ENCODE results near the gene UGT1A5. TPM values are rescaled to one million over a fixed set of nuclear protein-coding genes. Genes with fewer than 3 reads are reported as not detected.

The UGT1A5 gene
- total RNA-seq, 1 donor from 2014 or later = not detected

DNA sequence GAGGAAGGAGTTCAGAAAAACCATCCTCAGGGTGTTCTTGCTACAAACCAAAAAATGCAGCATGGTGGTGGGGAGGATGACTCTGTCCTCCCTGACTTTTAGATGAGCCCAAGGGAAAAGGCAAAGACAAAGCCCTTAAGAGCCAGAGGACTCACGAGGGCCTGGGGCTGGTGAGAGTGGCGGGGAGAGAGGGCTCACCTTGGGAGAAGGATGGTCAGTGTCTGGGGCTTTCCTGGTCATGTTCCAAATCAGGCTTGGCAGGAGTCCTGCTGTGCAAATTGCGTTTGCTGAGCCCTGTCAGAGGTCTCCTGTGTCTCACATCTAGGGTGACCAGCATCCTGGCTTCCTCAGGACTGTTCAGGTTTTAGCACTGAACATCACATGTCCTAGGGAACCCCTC, 52.1 kb downstream of the UGT1A5 start:
- ATAC-seq (no peak), DNase-seq (ENCODE audit: missing footprints) (no peak)
- intact Hi-C loops (cut with DNase I) = no loop called here

DNA sequence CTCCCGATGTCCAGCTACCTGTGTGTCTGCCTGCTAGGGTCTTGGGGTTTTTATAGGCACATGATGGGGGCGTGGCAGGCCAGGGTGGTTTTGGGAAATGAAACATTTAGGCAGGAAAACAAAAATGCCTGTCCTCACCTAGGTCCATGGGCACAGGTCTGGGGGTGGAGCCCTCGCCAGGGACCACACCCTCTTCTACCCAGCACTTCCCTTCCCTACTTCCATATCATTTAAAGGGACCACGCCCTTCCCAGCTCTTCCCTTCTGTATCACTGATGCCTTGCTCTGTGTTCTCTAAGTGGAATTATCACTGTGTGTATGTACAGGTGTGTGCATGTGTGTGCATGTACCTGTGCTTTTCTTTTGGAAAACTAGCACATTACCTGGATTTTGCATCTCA, 53.7 kb downstream of the UGT1A5 start:
- no peak for ATAC-seq
- intact Hi-C loops (cut with DNase I) = no loop called here

DNA sequence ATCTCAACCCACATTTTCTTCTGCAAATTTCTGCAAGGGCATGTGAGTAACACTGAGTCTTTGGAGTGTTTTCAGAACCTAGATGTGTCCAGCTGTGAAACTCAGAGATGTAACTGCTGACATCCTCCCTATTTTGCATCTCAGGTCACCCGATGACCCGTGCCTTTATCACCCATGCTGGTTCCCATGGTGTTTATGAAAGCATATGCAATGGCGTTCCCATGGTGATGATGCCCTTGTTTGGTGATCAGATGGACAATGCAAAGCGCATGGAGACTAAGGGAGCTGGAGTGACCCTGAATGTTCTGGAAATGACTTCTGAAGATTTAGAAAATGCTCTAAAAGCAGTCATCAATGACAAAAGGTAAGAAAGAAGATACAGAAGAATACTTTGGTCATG, 55.4 kb downstream of the UGT1A5 start:
- ATAC-seq (no peak), DNase-seq (ENCODE audit: missing footprints) (no peak)
- intact Hi-C loops (cut with DNase I) = no loop called here

More for the DNA sequence above, 53.7 kb downstream of the UGT1A5 start:
- no peak for DNase-seq (ENCODE audit: missing footprints)

DNA sequence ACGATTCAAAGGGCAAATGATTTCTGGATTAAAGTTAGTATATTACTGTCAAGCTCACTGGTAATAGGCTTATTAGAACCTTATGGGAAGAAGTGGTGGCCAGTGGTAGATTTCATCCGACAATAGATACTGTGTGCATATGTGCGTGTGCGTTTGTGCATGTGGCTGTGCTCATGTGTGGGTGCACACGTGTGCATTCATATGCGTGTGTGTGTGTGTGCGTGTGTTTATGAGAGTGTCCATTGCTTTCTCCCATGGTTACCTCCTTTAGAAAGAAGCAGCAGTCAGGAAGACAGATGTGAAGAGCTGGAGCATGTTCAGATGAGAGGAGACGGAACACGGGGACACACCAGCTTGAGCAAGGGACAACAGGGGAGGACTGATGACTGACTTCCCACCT, 56.6 kb downstream of the UGT1A5 start:
- intact Hi-C loops (cut with DNase I) = no loop called here
- ATAC-seq (no peak), DNase-seq (ENCODE audit: missing footprints) (no peak)

DNA sequence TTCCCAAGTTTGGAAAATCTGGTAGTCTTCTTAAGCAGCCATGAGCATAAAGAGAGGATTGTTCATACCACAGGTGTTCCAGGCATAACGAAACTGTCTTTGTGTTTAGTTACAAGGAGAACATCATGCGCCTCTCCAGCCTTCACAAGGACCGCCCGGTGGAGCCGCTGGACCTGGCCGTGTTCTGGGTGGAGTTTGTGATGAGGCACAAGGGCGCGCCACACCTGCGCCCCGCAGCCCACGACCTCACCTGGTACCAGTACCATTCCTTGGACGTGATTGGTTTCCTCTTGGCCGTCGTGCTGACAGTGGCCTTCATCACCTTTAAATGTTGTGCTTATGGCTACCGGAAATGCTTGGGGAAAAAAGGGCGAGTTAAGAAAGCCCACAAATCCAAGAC, 59.4 kb downstream of the UGT1A5 start:
- no peak for ATAC-seq

DNA sequence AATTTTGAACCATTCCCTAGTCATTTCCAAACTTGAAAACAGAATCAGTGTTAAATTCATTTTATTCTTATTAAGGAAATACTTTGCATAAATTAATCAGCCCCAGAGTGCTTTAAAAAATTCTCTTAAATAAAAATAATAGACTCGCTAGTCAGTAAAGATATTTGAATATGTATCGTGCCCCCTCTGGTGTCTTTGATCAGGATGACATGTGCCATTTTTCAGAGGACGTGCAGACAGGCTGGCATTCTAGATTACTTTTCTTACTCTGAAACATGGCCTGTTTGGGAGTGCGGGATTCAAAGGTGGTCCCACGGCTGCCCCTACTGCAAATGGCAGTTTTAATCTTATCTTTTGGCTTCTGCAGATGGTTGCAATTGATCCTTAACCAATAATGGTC, 59.9 kb downstream of the UGT1A5 start:
- intact Hi-C loops (cut with DNase I) = no loop called here
- DNase-seq (ENCODE audit: missing footprints) (no peak), ATAC-seq (no peak)

More for the DNA sequence above, 59.4 kb downstream of the UGT1A5 start:
- intact Hi-C loops (cut with DNase I) = no loop called here
- no peak for DNase-seq (ENCODE audit: missing footprints)

DNA sequence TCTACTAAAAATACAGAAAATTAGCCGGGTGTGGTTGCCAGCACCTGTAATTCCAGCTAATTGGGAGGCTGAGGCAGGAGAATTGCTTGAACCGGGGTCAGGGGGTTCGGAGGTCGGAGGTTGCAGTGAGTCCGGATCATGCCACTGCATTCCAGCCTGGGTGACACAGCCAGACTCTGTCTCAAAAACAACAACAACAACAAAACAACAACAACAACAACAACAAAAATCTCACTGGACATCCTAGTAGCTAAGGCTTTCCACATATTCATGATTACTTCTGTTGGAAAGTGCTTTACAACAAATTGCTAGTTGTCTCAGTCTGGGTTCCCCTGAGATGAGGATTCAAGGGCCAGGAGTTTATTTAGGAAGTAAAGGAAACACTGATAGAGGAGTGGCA, 61.1 kb downstream of the UGT1A5 start:
- no peak for DNase-seq (ENCODE audit: missing footprints)
- intact Hi-C loops (cut with DNase I) = no loop called here
- ATAC-seq = no peak

DNA sequence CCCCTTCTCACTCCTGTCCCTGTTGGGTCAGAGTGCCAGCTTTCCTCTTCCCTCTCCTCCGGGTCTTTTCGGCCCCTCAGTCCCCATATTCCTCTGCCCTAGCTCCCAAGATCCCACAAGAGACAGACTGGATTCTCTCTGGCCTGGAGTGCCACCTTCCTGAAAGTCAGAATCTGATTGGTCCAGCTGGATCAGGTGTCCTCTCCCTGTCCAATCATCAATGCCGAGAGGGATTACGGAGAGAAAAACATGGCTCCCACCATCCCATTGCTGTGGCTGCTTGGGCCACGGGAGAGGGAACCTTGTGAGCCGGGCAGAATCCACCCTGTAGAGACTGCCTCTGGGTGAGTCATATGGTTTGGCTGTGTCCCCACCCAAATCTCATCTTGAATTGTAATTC, 62.7 kb downstream of the UGT1A5 start:
- DNase-seq (ENCODE audit: missing footprints) (no peak), ATAC-seq (no peak)
- intact Hi-C loops (cut with DNase I) = no loop called here

DNA sequence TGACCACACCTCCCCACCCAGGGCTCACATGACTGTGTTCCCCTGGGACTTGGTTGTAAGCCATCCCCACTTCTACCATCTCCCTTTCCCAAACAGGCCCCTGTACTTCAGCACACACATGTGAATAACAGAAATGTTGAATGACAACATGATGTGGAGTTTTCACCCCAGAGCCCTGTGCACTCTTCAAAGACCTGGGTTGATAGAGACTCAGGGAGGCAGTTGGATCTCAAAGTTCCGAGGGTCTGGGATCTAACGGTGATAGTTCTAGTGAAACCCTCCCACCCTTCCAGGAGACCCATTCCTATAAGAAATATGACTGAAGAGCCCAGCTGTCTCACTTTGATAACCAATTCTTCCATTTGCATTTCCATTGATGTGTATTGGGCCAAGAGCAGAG, 65.3 kb downstream of the UGT1A5 start, which contains the start of gene MROH2A:
Gene MROH2A, plus strand, starts transcription at position 301 of the 400 bp plus-strand sequence. CDS start 1,029 bp downstream, outside the sequence.
- no peak for ATAC-seq
- no peak for DNase-seq (ENCODE audit: missing footprints)
- intact Hi-C loops (cut with DNase I) = no loop called here

DNA sequence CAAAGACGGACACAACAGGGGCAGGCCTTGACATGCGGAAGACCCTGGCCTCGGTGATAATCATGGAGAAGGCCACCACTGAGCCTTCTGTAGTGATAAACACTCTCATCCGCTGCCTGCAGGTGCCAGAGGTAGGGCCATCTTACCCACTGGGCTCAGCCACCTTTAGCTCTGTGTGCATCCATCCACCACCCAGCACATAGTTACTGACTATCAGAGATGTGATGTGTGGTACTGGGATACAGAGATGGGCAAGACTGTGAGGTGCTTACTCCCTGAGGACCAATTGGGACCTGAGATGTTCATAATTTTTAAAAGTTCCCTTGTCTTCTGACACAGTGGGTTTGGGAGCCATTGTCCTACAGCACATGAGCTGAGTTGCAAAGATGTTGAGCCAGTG, 67.0 kb downstream of the UGT1A5 start:
- DNase-seq (ENCODE audit: missing footprints) (no peak), ATAC-seq (no peak)
- intact Hi-C loops (cut with DNase I) = no loop called here

DNA sequence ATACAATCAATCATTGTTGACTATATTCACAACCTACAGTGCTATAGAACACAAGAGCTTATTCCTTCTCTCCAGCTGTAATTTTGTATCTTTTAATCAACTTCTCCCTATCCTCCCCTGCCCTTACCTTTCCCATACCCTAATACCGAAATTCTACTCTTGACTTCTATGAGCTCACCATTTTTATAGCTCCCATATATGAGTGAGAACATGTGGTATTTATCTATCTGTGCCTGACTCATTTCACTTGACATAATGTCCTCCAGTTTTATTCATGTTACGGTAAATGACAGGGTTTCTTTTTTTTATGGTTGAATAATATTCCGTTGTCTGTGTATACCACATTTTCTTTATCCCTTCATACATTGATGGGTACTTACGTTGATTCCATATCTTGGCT, 68.1 kb downstream of the UGT1A5 start:
- ATAC-seq = no peak
- DNase-seq (ENCODE audit: missing footprints) = no peak
- intact Hi-C loops (cut with DNase I) = no loop called here

DNA sequence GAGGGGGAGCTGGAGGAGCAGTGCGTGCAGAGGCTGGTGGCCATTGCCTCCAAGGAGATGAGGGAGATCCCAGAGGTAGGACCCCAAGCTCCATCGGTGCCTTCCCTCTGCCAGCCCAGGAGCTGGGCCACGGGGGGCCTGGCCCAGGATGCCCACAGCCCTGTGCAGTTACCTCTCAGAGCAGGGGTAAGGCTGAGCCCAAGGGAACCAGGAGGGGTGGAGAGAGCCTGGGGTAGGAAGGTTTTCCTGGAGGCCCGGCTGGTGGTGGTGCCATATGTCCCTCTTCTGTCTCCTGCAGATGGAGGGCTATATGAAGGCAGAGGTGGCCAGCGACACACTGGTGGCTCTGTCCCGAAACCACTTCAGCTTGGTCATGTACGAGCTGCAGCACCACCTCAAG, 76.8 kb downstream of the UGT1A5 start:
- intact Hi-C loops (cut with DNase I) = no loop called here
- DNase-seq (ENCODE audit: missing footprints) (no peak), ATAC-seq (no peak)

DNA sequence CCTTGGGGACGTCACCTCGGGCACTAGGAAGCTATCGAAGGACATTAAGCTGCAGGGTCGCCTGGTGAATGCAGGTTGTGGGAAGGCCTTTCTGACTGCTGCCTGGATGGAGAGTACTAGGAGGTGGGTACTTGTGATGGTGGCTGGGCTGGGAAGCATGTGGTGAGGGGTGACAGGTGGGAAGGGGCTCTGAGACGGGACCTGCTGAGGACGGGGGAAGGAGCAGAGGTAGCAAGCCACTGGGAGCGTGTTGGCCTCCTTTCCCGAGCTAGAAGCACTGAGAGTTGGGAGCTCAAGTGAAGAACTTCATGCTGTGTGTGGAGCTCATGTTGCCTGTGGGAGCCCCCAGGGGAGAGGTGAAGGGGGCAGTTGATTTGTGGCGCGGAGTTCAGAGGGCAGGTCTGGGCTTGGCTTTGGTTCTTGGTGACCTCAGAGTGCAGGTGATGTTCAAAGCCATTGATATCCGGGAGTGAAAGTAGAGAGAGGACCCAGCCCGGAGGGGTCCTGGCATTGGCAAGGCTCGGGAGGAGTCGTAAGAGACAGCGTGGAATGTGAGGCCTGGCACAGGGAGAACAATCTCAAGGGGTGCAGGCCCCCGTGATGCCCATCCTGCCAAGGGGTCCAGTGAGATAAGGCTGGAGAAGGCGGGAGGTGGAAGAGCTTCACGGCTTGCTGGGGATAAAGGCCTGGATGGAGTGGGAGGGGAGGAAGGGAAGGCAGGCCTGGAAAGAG, 78.6 kb downstream of the UGT1A5 start:
- DNase-seq (ENCODE audit: missing footprints) = no peak
- intact Hi-C loops (cut with DNase I) = no loop called here
- no peak for ATAC-seq

DNA sequence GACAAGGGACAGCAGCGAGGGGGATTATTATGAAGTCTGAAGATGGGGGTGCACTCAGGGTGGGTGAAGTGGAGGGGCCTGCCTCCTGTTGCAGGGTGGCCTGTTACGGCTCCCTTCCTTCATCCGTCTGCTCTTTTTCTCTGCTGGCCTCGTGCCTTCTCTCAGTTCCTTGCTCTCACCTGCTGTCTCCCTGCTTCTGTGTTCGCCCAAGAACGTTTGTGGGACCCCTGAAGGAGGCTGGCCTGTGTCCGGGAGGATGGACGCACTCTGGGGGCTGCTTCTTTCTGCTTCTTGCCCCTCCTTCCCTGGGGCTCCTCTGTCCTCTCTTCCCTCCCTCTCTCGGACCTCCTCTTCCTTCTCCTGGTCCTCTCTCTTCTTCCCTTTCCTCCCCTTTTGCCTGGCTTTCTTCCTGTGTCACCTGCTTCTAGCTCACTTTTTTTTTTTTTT, 79.2 kb downstream of the UGT1A5 start:
- intact Hi-C loops (cut with DNase I) = no loop called here
- DNase-seq (ENCODE audit: missing footprints) (no peak), ATAC-seq (no peak)

DNA sequence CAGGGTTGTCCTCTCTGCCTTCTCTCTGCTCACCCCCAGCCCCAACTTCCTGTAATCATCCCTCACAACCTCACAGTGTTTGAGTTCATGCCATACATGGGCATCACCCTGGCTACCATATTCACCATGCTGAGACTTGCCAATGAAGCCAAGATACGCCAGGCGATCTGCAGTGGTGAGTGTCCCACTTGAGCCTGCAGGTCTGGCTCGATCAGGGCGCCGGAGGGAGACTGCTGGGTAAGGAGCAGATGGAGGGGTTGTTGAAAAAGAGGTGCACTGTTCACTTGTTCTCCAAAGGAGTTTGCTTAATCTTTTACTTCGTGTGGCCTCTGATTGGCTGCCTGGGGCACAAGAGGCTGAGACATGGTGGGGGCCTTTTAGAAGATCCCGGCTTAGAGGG, 80.0 kb downstream of the UGT1A5 start:
- intact Hi-C loops (cut with DNase I) = no loop called here
- DNase-seq (ENCODE audit: missing footprints) (no peak), ATAC-seq (no peak)

DNA sequence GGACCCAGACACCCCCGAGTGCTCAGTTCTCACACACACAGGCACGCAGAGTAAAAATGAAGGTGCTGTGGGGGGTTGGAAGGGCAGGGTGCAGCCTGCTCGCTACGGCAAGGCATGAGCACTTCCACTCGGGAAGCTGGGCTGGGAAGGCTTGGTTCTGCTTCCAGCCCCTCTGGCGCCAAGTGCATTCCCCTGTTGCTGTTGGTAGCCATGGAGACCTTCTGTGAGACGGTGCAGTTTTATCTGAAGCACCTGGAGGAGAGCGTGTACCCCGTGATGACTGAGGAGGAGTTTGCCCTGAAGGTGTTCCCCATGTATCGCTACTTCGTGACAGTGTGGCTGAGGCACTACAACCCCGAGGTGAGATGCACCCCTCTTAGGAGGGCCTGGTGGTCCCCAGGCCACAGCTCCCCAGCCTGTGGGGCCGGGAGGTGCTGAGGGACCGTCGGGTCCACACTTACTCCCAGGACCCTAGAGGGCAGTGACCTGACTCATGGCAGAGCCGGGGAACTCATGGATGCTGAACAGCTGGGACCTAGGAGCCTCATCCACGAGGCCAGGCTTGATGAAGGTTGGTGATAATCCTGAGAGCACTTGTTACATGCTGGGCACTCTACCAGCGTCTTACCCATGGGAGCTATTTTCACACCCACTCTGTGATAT, 80.9 kb downstream of the UGT1A5 start:
- DNase-seq (ENCODE audit: missing footprints) = no peak
- intact Hi-C loops (cut with DNase I) = no loop called here
- no peak for ATAC-seq

DNA sequence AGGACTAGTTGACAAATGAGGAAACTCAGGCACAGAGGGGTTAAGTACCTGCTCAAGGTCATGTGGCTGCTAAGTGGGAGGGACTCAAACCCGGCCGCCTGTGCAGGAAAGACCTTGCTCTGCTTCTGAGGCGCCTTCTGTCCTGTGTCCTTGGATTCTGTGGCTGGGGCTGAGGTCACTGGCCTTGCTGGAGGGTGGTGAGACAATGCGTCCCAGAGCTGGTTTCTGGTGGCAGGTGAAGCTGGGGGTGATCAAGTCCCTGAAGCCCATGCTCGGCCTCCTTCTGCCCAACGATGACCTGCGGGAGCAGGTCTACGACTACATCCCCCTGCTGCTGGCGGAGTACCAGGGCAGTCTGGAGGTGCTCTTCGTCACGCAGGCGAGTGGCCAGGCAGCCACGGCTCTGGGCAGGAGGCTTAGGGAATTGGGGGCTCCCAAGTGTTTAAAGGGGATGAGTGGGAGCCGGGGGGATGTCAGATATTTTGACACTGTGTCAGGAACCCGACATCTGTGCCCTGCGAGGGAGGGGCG, 81.5 kb downstream of the UGT1A5 start:
- no peak for ATAC-seq
- intact Hi-C loops (cut with DNase I) = no loop called here
- no peak for DNase-seq (ENCODE audit: missing footprints)

DNA sequence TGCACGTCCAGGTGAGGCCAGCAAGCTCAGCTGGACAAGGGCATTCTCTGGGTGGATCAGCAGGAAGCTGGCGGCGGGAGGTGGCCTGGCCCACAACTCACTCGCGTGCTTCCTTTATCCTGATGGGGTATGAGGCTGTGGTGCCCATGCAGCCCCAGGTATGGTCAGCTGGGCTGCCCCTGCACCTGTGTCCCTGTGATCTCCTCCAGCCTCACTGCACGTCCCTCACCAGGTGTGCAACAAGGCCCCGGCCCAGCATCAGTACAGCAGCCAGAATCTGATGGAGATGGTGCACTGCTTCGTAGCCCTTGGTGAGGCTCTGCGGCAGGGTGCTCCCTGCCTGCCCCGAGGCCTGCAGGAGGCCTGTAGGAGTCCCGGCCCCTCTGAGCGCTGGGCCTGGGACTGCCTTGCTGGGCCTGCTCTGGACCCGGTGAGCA, 83.0 kb downstream of the UGT1A5 start:
- DNase-seq (ENCODE audit: missing footprints) = no peak
- intact Hi-C loops (cut with DNase I) = no loop called here
- no peak for ATAC-seq

DNA sequence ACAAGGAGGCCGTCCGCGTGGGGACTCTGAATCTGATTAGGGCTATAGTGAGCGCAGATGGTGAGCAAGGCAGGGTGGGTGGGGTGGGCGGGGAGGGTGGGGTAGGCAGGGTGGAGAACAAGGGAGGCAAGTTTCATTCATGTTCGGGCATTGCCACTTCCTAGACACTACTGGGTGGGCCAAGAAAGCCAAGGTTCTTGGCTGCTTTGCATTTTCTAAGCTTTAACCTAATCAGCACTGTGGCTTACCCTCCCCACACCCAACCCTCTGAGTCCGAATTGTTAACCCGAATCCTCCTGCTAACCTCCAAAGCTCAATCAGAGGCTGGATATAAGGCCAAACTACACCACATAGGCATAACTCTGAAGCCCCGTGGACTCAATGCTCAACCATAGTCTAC, 83.5 kb downstream of the UGT1A5 start:
- no peak for ATAC-seq
- intact Hi-C loops (cut with DNase I) = no loop called here
- DNase-seq (ENCODE audit: missing footprints) = no peak

DNA sequence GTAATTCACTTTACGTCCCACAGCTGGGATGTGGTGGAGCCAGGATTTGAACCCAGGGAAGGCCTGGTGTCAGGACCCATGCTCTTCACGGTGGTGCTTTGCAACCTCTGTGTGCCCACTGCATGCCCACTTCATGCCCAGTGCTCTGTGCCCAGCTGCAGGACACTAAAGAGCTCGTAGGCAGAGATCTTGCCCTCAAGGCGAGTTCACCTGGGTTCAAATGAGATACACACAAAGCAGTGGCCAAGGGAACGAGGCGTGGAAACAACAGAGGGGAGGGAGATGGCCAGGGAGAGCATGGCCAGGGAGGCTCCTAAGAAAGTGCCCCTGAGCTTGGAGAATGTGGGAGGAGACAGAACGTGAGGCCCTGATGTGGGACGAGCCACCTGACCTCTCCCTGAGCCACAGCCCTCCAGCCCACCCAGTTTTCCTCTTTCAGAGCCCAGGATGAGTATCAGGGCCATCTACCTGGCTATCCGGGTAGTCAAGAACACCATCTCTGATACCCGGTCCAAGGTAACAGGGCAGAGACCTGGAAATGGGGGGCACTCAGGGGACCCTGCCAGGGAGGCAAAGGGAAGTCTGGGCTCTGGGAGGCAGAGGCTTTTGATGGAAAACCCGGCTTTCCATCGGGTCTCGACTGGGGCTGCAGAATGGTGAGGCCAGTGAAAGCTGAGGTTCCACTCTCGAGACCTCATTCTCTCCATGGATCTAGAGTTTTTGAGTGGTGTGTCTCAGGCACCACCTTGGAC, 85.8 kb downstream of the UGT1A5 start:
- ATAC-seq (no peak), DNase-seq (ENCODE audit: missing footprints) (no peak)
- intact Hi-C loops (cut with DNase I) = no loop called here

Data from Right ventricle myocardium inferior (tissue), 1 donor.